ENCODE data around the gene THAP5.

GRCh38 chr7:108529341-108529740 is 40.2 kb downstream of the THAP5 start:
- TF ChIP-seq POLR2AphosphoS5 (IDR thresholded peaks at IDR 0.05; ENCODE audit: borderline replicate concordance, low read depth, low read length) = no peak
- no peak for TF ChIP-seq EZH2 (IDR thresholded peaks at IDR 0.05)

Data from SK-N-MC (cell line).